HEK293 (cell line): ENCODE results near the gene PLA2G4D.

Source experiments
- CTCF ChIA-PET: fragments of 350-600 bp; formaldehyde crosslinking; extraction: SDS; loops from one replicate; lab custom pipeline; 2021; ENCODE audit warnings: antibody characterized with exemption; lab: Yijun Ruan, JAX
- POLR2A ChIA-PET: fragments of 300-600 bp; formaldehyde crosslinking; extraction: SDS; loops from one replicate; lab custom pipeline; 2020; ENCODE audit warnings: antibody characterized with exemption, inconsistent platforms; lab: Yijun Ruan, JAX
- H3K27ac ChIP-seq: fragments of 200-500 bp; sonication (Bioruptor generic); 2 replicates; pipeline ENCODE4 v1.5.1; 2014; ENCODE audit warnings: low read depth, low read length, control low read depth, inconsistent platforms; ENCODE audit errors: extremely low read depth
- H3K36me3 ChIP-seq, 2 experiments: fragments of 200-500 bp in 1 of 2; sonication (Bioruptor generic) in 1 of 2; 1 replicate in 1 of 2; 2 replicates in 1 of 2; pipeline ENCODE4 v1.5.1; 2014 to 2017; ENCODE audit warnings: inconsistent platforms in 2 of 2, low read length in 2 of 2; ENCODE audit not compliant: control insufficient read depth in 2 of 2, insufficient read depth in 1 of 2
- H3K4me1 ChIP-seq: fragments of 200-500 bp; sonication (Bioruptor generic); 2 replicates; pipeline ENCODE4 v1.5.1; 2014; ENCODE audit warnings: mild to moderate bottlenecking, low read length, inconsistent platforms; ENCODE audit not compliant: control insufficient read depth, insufficient read depth
- H3K4me3 ChIP-seq: 2 replicates; pipeline ENCODE4 v1.5.1; 2011; ENCODE audit warnings: low read depth, mild to moderate bottlenecking, control low read depth, low read length, moderate library complexity
- H3K9me3 ChIP-seq: fragments of 200-500 bp; sonication (Bioruptor generic); 2 replicates; pipeline ENCODE4 v1.5.1; 2014; ENCODE audit warnings: low read depth, low read length, inconsistent platforms; ENCODE audit not compliant: control insufficient read depth, insufficient read depth
- EGR2 ChIP-seq: fragments of 450-650 bp; formaldehyde crosslinking; IDR thresholded peaks from 2 replicates; pipeline ENCODE4 v1.5.1; 2016; ENCODE audit warnings: low read depth, missing biosample characterization, missing genetic modification characterization
- GLIS1 ChIP-seq: fragments of 450-650 bp; formaldehyde crosslinking; IDR thresholded peaks from 2 replicates; pipeline ENCODE4 v1.5.1; 2016; ENCODE audit warnings: missing biosample characterization, missing genetic modification characterization
- GLIS2 ChIP-seq: fragments of 450-650 bp; formaldehyde crosslinking; IDR thresholded peaks from 2 replicates; pipeline ENCODE4 v1.5.1; 2016; ENCODE audit warnings: missing biosample characterization, missing genetic modification characterization
- IKZF3 ChIP-seq: fragments of 450-650 bp; IDR thresholded peaks from 2 replicates; pipeline ENCODE4 v1.5.0; 2018; ENCODE audit warnings: missing biosample characterization, mild to moderate bottlenecking, missing genetic modification characterization, moderate library complexity
- KLF10 ChIP-seq: fragments of 450-650 bp; IDR thresholded peaks from 2 replicates; pipeline ENCODE4 v1.5.1; 2018; ENCODE audit warnings: missing biosample characterization, mild to moderate bottlenecking, missing genetic modification characterization
- OSR2 ChIP-seq: fragments of 450-650 bp; formaldehyde crosslinking; IDR thresholded peaks from 2 replicates; pipeline ENCODE4 v1.5.1; 2016; ENCODE audit warnings: missing biosample characterization, missing genetic modification characterization
- OVOL3 ChIP-seq: fragments of 450-650 bp; formaldehyde crosslinking; IDR thresholded peaks from 2 replicates; pipeline ENCODE4 v1.5.1; 2016; ENCODE audit warnings: missing biosample characterization, missing genetic modification characterization
- PRDM1 ChIP-seq: fragments of 450-650 bp; formaldehyde crosslinking; IDR thresholded peaks from 2 replicates; pipeline ENCODE4; 2016; ENCODE audit warnings: missing biosample characterization, missing genetic modification characterization
- SCRT1 ChIP-seq: fragments of 450-650 bp; formaldehyde crosslinking; IDR thresholded peaks from 2 replicates; pipeline ENCODE4 v1.5.1; 2016; ENCODE audit warnings: missing biosample characterization, missing genetic modification characterization, borderline replicate concordance
- SETDB1 ChIP-seq: IDR thresholded peaks from one replicate; pipeline ENCODE4 v1.6.1; 2017; ENCODE audit warnings: mild to moderate bottlenecking, low read length, moderate library complexity, mixed read lengths; ENCODE audit not compliant: insufficient read length
- ZBTB10 ChIP-seq: fragments of 450-650 bp; formaldehyde crosslinking; IDR thresholded peaks from 2 replicates; pipeline ENCODE4 v1.5.1; 2016; ENCODE audit warnings: missing biosample characterization, missing genetic modification characterization
- ZEB2 ChIP-seq: fragments of 450-650 bp; formaldehyde crosslinking; IDR thresholded peaks from 2 replicates; pipeline ENCODE4 v1.5.1; 2016; ENCODE audit warnings: missing biosample characterization, missing genetic modification characterization
- ZFP37 ChIP-seq: fragments of 450-650 bp; formaldehyde crosslinking; IDR thresholded peaks from 2 replicates; pipeline ENCODE4 v1.5.1; 2016; ENCODE audit warnings: missing biosample characterization, missing genetic modification characterization
- ZNF132 ChIP-seq: fragments of 450-650 bp; formaldehyde crosslinking; IDR thresholded peaks from 2 replicates; pipeline ENCODE4 v1.5.1; 2017; ENCODE audit warnings: missing biosample characterization, missing genetic modification characterization, borderline replicate concordance
- ZNF175 ChIP-seq: fragments of 450-650 bp; formaldehyde crosslinking; IDR thresholded peaks from 2 replicates; pipeline ENCODE4 v1.5.1; 2016; ENCODE audit warnings: missing biosample characterization, missing genetic modification characterization
- ZNF214 ChIP-seq: fragments of 450-650 bp; formaldehyde crosslinking; IDR thresholded peaks from 2 replicates; pipeline ENCODE4 v1.5.1; 2017; ENCODE audit warnings: missing biosample characterization, mild to moderate bottlenecking, missing genetic modification characterization, borderline replicate concordance
- ZNF37A ChIP-seq: fragments of 450-650 bp; IDR thresholded peaks from 2 replicates; pipeline ENCODE4 v1.5.1; 2018; ENCODE audit warnings: missing biosample characterization, missing genetic modification characterization
- ZNF391 ChIP-seq: fragments of 450-650 bp; formaldehyde crosslinking; IDR thresholded peaks from 2 replicates; pipeline ENCODE4 v1.5.1; 2016; ENCODE audit warnings: low read depth, missing biosample characterization, missing genetic modification characterization, borderline replicate concordance
- ZNF426 ChIP-seq: fragments of 450-650 bp; formaldehyde crosslinking; IDR thresholded peaks from 2 replicates; pipeline ENCODE4 v1.5.1; 2017; ENCODE audit warnings: missing biosample characterization, missing genetic modification characterization, mild to moderate bottlenecking, inconsistent platforms, moderate library complexity
- ZNF548 ChIP-seq: fragments of 450-650 bp; formaldehyde crosslinking; IDR thresholded peaks from 2 replicates; pipeline ENCODE4 v1.5.1; 2016; ENCODE audit warnings: missing biosample characterization, missing genetic modification characterization
- ZNF549 ChIP-seq: fragments of 450-650 bp; IDR thresholded peaks from 2 replicates; pipeline ENCODE4 v1.5.1; 2018; ENCODE audit warnings: missing biosample characterization, missing genetic modification characterization, mild to moderate bottlenecking, inconsistent platforms, moderate library complexity
- ZNF561 ChIP-seq: fragments of 450-650 bp; IDR thresholded peaks from 2 replicates; pipeline ENCODE4 v1.5.1; 2018; ENCODE audit warnings: missing biosample characterization, missing genetic modification characterization, borderline replicate concordance
- ZNF701 ChIP-seq: fragments of 450-650 bp; formaldehyde crosslinking; IDR thresholded peaks from 2 replicates; pipeline ENCODE4 v1.5.1; 2016; ENCODE audit warnings: missing biosample characterization, missing genetic modification characterization
- ZNF843 ChIP-seq: fragments of 450-650 bp; formaldehyde crosslinking; IDR thresholded peaks from 2 replicates; pipeline ENCODE4 v1.5.1; 2016; ENCODE audit warnings: missing biosample characterization, missing genetic modification characterization
- ZSCAN16 ChIP-seq: fragments of 450-650 bp; formaldehyde crosslinking; IDR thresholded peaks from 2 replicates; pipeline ENCODE4 v1.5.1; 2016; ENCODE audit warnings: missing biosample characterization, missing genetic modification characterization
- TF ChIP-seq, protein P1 (sequence below): fragments of 450-650 bp; formaldehyde crosslinking; IDR thresholded peaks from 2 replicates; pipeline ENCODE4 v1.5.1; 2016; ENCODE audit warnings: missing biosample characterization, missing genetic modification characterization

Gene PLA2G4D

DNA sequence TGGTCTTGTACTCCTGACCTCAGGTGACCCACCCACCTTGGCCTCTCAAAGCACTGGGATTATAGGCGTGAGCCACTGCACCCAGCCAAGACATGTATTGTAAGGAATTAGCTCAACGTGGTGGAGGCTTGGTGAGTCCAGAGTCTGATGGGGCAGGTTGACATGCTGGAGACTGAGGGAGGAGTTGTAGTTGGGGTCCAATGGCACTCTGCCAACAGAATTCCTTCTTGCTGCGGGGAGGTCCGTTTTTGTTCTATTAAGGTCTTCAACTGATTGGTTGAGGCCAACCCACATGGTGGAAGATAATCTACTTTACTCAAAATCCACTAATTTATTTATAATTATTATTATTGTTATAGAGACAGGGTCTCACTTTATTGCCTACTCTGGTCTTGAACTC is 30.1 kb downstream of the PLA2G4D start:
- ChIA-PET POLR2A (no interaction called here), CTCF (interaction anchor here (0.7 to 3.5 kb wide), 5 partner anchors 21 to 74 kb away, joined by 3 to 18 read pairs (median 4); no protein-coding TSS in a partner anchor)
- H3K9me3 ChIP-seq, result no peaks in the 10 kb centered on the region
- H3K4me1 ChIP-seq, result no peaks in the 10 kb centered on the region
- no peak for TF ChIP-seq ZEB2 (tag by site-specific recombination)
- no peak for TF ChIP-seq ZNF175 (tag by site-specific recombination)
- no peak for TF ChIP-seq ZNF843
- TF ChIP-seq ZNF549, result no peak
- no peak overlapping the region for H3K4me3 ChIP-seq
- no peak overlapping the region for H3K27ac ChIP-seq
- H3K36me3 ChIP-seq, result no peaks in the 10 kb centered on the region

GRCh38 chr15:42063122-42063848 is 31.1 kb downstream of the PLA2G4D start:
- CTCF ChIA-PET, result interaction anchor here (0.7 to 5.2 kb wide), 6 partner anchors 21 to 75 kb away, joined by 3 to 32 read pairs (median 4); no protein-coding TSS in a partner anchor
- TF ChIP-seq GLIS2 (tag by site-specific recombination) (no peak), ZSCAN16 (tag by site-specific recombination) (no peak), IKZF3 (no peak), ZNF391 (no peak), GLIS1 (no peak), ZNF37A (tag by site-specific recombination) (no peak), KLF10 (tag by site-specific recombination) (no peak), OSR2 (no peak), EGR2 (tag by site-specific recombination) (no peak), ZFP37 (no peak), ZNF561 (tag by site-specific recombination) (no peak), SETDB1 (no peak), SCRT1 (tag by site-specific recombination) (no peak), ZNF548 (tag by site-specific recombination) (no peak)
- TF ChIP-seq, protein P1, sequence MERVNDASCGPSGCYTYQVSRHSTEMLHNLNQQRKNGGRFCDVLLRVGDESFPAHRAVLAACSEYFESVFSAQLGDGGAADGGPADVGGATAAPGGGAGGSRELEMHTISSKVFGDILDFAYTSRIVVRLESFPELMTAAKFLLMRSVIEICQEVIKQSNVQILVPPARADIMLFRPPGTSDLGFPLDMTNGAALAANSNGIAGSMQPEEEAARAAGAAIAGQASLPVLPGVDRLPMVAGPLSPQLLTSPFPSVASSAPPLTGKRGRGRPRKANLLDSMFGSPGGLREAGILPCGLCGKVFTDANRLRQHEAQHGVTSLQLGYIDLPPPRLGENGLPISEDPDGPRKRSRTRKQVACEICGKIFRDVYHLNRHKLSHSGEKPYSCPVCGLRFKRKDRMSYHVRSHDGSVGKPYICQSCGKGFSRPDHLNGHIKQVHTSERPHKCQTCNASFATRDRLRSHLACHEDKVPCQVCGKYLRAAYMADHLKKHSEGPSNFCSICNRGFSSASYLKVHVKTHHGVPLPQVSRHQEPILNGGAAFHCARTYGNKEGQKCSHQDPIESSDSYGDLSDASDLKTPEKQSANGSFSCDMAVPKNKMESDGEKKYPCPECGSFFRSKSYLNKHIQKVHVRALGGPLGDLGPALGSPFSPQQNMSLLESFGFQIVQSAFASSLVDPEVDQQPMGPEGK (tag by site-specific recombination), result no peak

GRCh38 chr15:42062284-42062806 is 32.0 kb downstream of the PLA2G4D start:
- Histone ChIP-seq H3K36me3 (no peaks in the 10 kb centered on the region), H3K27ac (no peak overlapping the region), H3K4me1 (no peaks in the 10 kb centered on the region), H3K4me3 (no peak overlapping the region), H3K9me3 (no peaks in the 10 kb centered on the region)
- ChIA-PET CTCF (interaction anchor here (0.6 to 5.2 kb wide), 4 partner anchors 22 to 76 kb away, joined by 3 to 32 read pairs (median 12); no protein-coding TSS in a partner anchor), POLR2A (no interaction called here)
- TF ChIP-seq OVOL3 (tag by site-specific recombination), result no peak
- TF ChIP-seq ZNF214 (tag by site-specific recombination), result no peak
- TF ChIP-seq ZNF426 (tag by site-specific recombination), result no peak
- TF ChIP-seq ZBTB10 (tag by site-specific recombination), result no peak
- no peak for TF ChIP-seq ZNF132 (tag by site-specific recombination)
- no peak for TF ChIP-seq ZNF701 (tag by site-specific recombination)
- TF ChIP-seq PRDM1 (tag by site-specific recombination), result no peak

More at GRCh38 chr15:42063122-42063848, 31.1 kb downstream of the PLA2G4D start:
- no peak overlapping the region for H3K27ac ChIP-seq
- POLR2A ChIA-PET, result no interaction called here
- no peaks in the 10 kb centered on the region for H3K4me1 ChIP-seq
- no peak overlapping the region for H3K4me3 ChIP-seq
- H3K36me3 ChIP-seq, result no peaks in the 10 kb centered on the region
- H3K9me3 ChIP-seq, result no peaks in the 10 kb centered on the region
